ENCODE data around the gene TNPO2. TPM values are rescaled to one million over a fixed set of nuclear protein-coding genes. Genes with fewer than 3 reads are reported as not detected.

TNPO2 gene
- total RNA-seq, 2 experiments from 2014 or later, result 47.3 to 47.4 TPM

GRCh38 chr19:12754465-12755196 lies 30.9 kb upstream of the TNPO2 start:
- intact Hi-C loops (cut with DNase I, micrococcal nuclease), result no loop called here
- no peak for TF ChIP-seq CTCF (IDR thresholded peaks at IDR 0.05)
- peaks cover 4% of the 10 kb centered on the region for H3K4me1 Mint-ChIP-seq (ENCODE audit: low read depth)
- CTCF ChIA-PET, result interaction anchor here (1.0 kb wide), 1 partner anchor 38 kb away, joined by 3 read pairs; no protein-coding TSS in a partner anchor
- no peaks in the 10 kb centered on the region for H3K9me3 ChIP-seq (ENCODE audit: control insufficient read depth in 1 of 2, insufficient read depth in 1 of 2, low read length in 2 of 2)
- no peaks in the 10 kb centered on the region for H3K36me3 ChIP-seq (ENCODE audit: insufficient read depth, low read length)
- peaks cover 40% of the 10 kb centered on the region for H3K27me3 Mint-ChIP-seq
- no peaks in the 10 kb centered on the region for H3K36me3 Mint-ChIP-seq (ENCODE audit: low read depth)
- no peak overlapping the region for H3K4me3 ChIP-seq (ENCODE audit: low read length)
- H3K4me3 Mint-ChIP-seq, result no peak overlapping the region
- no peak overlapping the region for H3K27ac ChIP-seq (ENCODE audit: low read depth in 1 of 2, low read length in 2 of 2)
- no peak overlapping the region for H3K27ac Mint-ChIP-seq
- no peaks in the 10 kb centered on the region for H3K9me3 Mint-ChIP-seq
- peaks cover 17 to 18% of the 10 kb centered on the region in 2 experiments for H3K27me3 ChIP-seq (ENCODE audit: control insufficient read depth in 1 of 2, insufficient read depth in 2 of 2, low read length in 2 of 2)
- POLR2A ChIA-PET, result interaction anchor here (0.5 kb wide), 1 partner anchor 12 kb away, joined by 3 read pairs; no protein-coding TSS in a partner anchor
- ATAC-seq (ENCODE audit: poor library complexity), result no peak
- no peak for DNase-seq
- H3K4me1 ChIP-seq (ENCODE audit: insufficient read depth, low read length), result peaks cover 20% of the 10 kb centered on the region

- Histone ChIP-seq H3K4me3 (ENCODE audit: low read length) (no peak overlapping the region), H3K4me1 (ENCODE audit: insufficient read depth, low read length) (peaks cover 12% of the 10 kb centered on the region), H3K36me3 (ENCODE audit: insufficient read depth, low read length) (peaks cover 10% of the 10 kb centered on the region), H3K9me3 (ENCODE audit: control insufficient read depth in 1 of 2, insufficient read depth in 1 of 2, low read length in 2 of 2) (peaks cover 7 to 15% of the 10 kb centered on the region in 2 experiments), H3K27me3 (ENCODE audit: control insufficient read depth in 1 of 2, insufficient read depth in 2 of 2, low read length in 2 of 2) (peaks cover 11 to 13% of the 10 kb centered on the region in 2 experiments), H3K27ac (ENCODE audit: low read depth in 1 of 2, low read length in 2 of 2) (no peak overlapping the region)
- no peak for ATAC-seq (ENCODE audit: poor library complexity)
- Mint-ChIP-seq H3K4me3 (no peak overlapping the region), H3K9me3 (peaks cover 4% of the 10 kb centered on the region), H3K36me3 (ENCODE audit: low read depth) (peaks cover 12% of the 10 kb centered on the region), H3K27me3 (peaks cover 36% of the 10 kb centered on the region), H3K27ac (no peak overlapping the region), H3K4me1 (ENCODE audit: low read depth) (peaks cover 6% of the 10 kb centered on the region)
- CTCF ChIA-PET, result no interaction called here
- POLR2A ChIA-PET, result interaction anchor here (0.6 kb wide), 1 partner anchor 15 kb away, joined by 3 read pairs; no protein-coding TSS in a partner anchor
- no peak for TF ChIP-seq CTCF (IDR thresholded peaks at IDR 0.05)
- DNase-seq, result no peak
- intact Hi-C loops (cut with DNase I, micrococcal nuclease), result no loop called here
These were observed 28.5 kb upstream of the TNPO2 start for GRCh38 chr19:12752056-12752781.

- H3K4me1 ChIP-seq (ENCODE audit: insufficient read depth, low read length), result peaks cover 11% of the 10 kb centered on the region
- POLR2A ChIA-PET, result no interaction called here
- intact Hi-C loops (cut with DNase I, micrococcal nuclease), result no loop called here
- Mint-ChIP-seq H3K36me3 (ENCODE audit: low read depth) (peaks cover 18% of the 10 kb centered on the region), H3K4me3 (no peak within 1 kb of the TSS), H3K9me3 (peaks cover 4% of the 10 kb centered on the region), H3K27ac (no peak within 1 kb of the TSS), H3K27me3 (peaks cover 36% of the 10 kb centered on the region), H3K4me1 (ENCODE audit: low read depth) (peaks cover 6% of the 10 kb centered on the region)
- H3K9me3 ChIP-seq (ENCODE audit: control insufficient read depth in 1 of 2, insufficient read depth in 1 of 2, low read length in 2 of 2), result peaks cover 7 to 19% of the 10 kb centered on the region in 2 experiments
- no peak within 1 kb of the TSS for H3K4me3 ChIP-seq (ENCODE audit: low read length)
- DNase-seq (no peak), ATAC-seq (ENCODE audit: poor library complexity) (no peak)
- TF ChIP-seq CTCF (IDR thresholded peaks at IDR 0.05), result no peak
- no peak within 1 kb of the TSS for H3K27ac ChIP-seq (ENCODE audit: low read depth in 1 of 2, low read length in 2 of 2)
- CTCF ChIA-PET, result no interaction called here
- H3K27me3 ChIP-seq (ENCODE audit: control insufficient read depth in 1 of 2, insufficient read depth in 2 of 2, low read length in 2 of 2), result peaks cover 11 to 13% of the 10 kb centered on the region in 2 experiments
- H3K36me3 ChIP-seq (ENCODE audit: insufficient read depth, low read length), result peaks cover 15% of the 10 kb centered on the region
These were observed 27.9 kb upstream of the TNPO2 start, which contains the start of gene BEST2 for GRCh38 chr19:12751635-12752034. Gene BEST2, plus strand, starts transcription at chr19:12751791. Its CDS starts 802 bp downstream, at chr19:12752593.

Data from CD4-positive, alpha-beta T cell (primary cell).